ENCODE measurements around the gene GCLC. TPM values are rescaled to one million over a fixed set of nuclear protein-coding genes. Genes with fewer than 3 reads are reported as not detected.

Gene GCLC
- polyA plus RNA-seq, 1 donor (not counting 4 experiments of a cell fraction or from before 2014, with no cell fraction given), result 73.2 TPM

GRCh38 chr6:53476964-53477363 is 67.9 kb downstream of the GCLC start:
- DNase-seq (ENCODE audit: low read depth, low spot score) (no peak), FAIRE-seq (no peak)
- no peaks in the 10 kb centered on the region for H3K79me2 ChIP-seq (ENCODE audit: control insufficient read depth, insufficient read depth, low read length)

GRCh38 chr6:53474010-53474409 is 70.9 kb downstream of the GCLC start:
- H2AFZ ChIP-seq (ENCODE audit: control insufficient read depth, low read length), result no peak overlapping the region
- peaks cover 8% of the 10 kb centered on the region for H3K4me1 ChIP-seq (ENCODE audit: control insufficient read depth, extremely low read depth, insufficient read depth, low read length)
- H3K27me3 ChIP-seq (ENCODE audit: control insufficient read depth, extremely low read depth, insufficient read depth, low read length), result no peaks in the 10 kb centered on the region
- no peak overlapping the region for H3K9ac ChIP-seq (ENCODE audit: control insufficient read depth, extremely low read depth, insufficient read depth, low read length)
- H3K4me3 ChIP-seq (ENCODE audit: control insufficient read depth in 2 of 3, extremely low read depth in 1 of 3, insufficient read depth in 2 of 3, low read depth in 1 of 3, low read length in 3 of 3), result no peak overlapping the region
- H3K79me2 ChIP-seq (ENCODE audit: control insufficient read depth, insufficient read depth, low read length), result no peaks in the 10 kb centered on the region
- no peaks in the 10 kb centered on the region for H3K9me3 ChIP-seq (ENCODE audit: control insufficient read depth, low read depth, low read length)
- TF ChIP-seq CTCF (optimal IDR thresholded peaks at IDR 0.05 in 1 of 3, IDR thresholded peaks at IDR 0.05 in 1 of 3, conservative IDR thresholded peaks at IDR 0.05 in 1 of 3; ENCODE audit: extremely low read depth in 1 of 3, insufficient read depth in 2 of 3, low read length in 3 of 3), result no peak
- TF ChIP-seq EZH2 (IDR thresholded peaks at IDR 0.05; ENCODE audit: low read length), result no peak
- dilution Hi-C loops (cut with MboI; ENCODE audit: extremely low pct_ligation_motif_present, low sequenced_read_pairs), result no loop called here
- no peak overlapping the region for H3K4me2 ChIP-seq (ENCODE audit: control insufficient read depth, extremely low read depth, insufficient read depth, low read depth, low read length)
- H4K20me1 ChIP-seq (ENCODE audit: control insufficient read depth, extremely low read depth, insufficient read depth, low read length), result no peaks in the 10 kb centered on the region
- FAIRE-seq, result no peak
- no peaks in the 10 kb centered on the region for H3K9me1 ChIP-seq (ENCODE audit: control insufficient read depth, extremely low read depth, insufficient read depth, low read length)
- H3K27ac ChIP-seq (ENCODE audit: control insufficient read depth, insufficient read depth, low read length), result no peak overlapping the region
- no peaks in the 10 kb centered on the region for H3K36me3 ChIP-seq (ENCODE audit: control insufficient read depth in 2 of 2, extremely low read depth in 1 of 2, insufficient read depth in 2 of 2, low read length in 2 of 2)
- no peak for DNase-seq (ENCODE audit: low read depth, low spot score)

More at GRCh38 chr6:53476964-53477363, 67.9 kb downstream of the GCLC start:
- Histone ChIP-seq H3K9ac (ENCODE audit: control insufficient read depth, extremely low read depth, insufficient read depth, low read length) (no peak overlapping the region), H3K4me2 (ENCODE audit: control insufficient read depth, extremely low read depth, insufficient read depth, low read depth, low read length) (no peak overlapping the region), H3K9me1 (ENCODE audit: control insufficient read depth, extremely low read depth, insufficient read depth, low read length) (no peaks in the 10 kb centered on the region), H4K20me1 (ENCODE audit: control insufficient read depth, extremely low read depth, insufficient read depth, low read length) (no peaks in the 10 kb centered on the region), H3K36me3 (ENCODE audit: control insufficient read depth in 2 of 2, extremely low read depth in 1 of 2, insufficient read depth in 2 of 2, low read length in 2 of 2) (no peaks in the 10 kb centered on the region), H2AFZ (ENCODE audit: control insufficient read depth, low read length) (no peak overlapping the region), H3K27ac (ENCODE audit: control insufficient read depth, insufficient read depth, low read length) (no peak overlapping the region), H3K9me3 (ENCODE audit: control insufficient read depth, low read depth, low read length) (no peaks in the 10 kb centered on the region), H3K4me1 (ENCODE audit: control insufficient read depth, extremely low read depth, insufficient read depth, low read length) (peaks cover 8% of the 10 kb centered on the region), H3K27me3 (ENCODE audit: control insufficient read depth, extremely low read depth, insufficient read depth, low read length) (no peaks in the 10 kb centered on the region), H3K4me3 (ENCODE audit: control insufficient read depth in 2 of 3, extremely low read depth in 1 of 3, insufficient read depth in 2 of 3, low read depth in 1 of 3, low read length in 3 of 3) (no peak overlapping the region)
- TF ChIP-seq CTCF (optimal IDR thresholded peaks at IDR 0.05 in 1 of 3, IDR thresholded peaks at IDR 0.05 in 1 of 3, conservative IDR thresholded peaks at IDR 0.05 in 1 of 3; ENCODE audit: extremely low read depth in 1 of 3, insufficient read depth in 2 of 3, low read length in 3 of 3), result no peak
- no peak for TF ChIP-seq EZH2 (IDR thresholded peaks at IDR 0.05; ENCODE audit: low read length)
- dilution Hi-C loops (cut with MboI; ENCODE audit: extremely low pct_ligation_motif_present, low sequenced_read_pairs), result no loop called here
